Thyroid gland (tissue), 4 donors: ENCODE data around the gene NDUFS2. TPM values are rescaled to one million over a fixed set of nuclear protein-coding genes. Genes with fewer than 3 reads are reported as not detected.
"Not testable (repeated sequence)": the region's sequence is repeated elsewhere in the genome, so short reads cannot be mapped to it uniquely, and the experiment has no call there.

Experiments used
- DNase-seq, 2 donors: peaks; one replicate each; pipeline ENCODE4 v3.0.0-alpha.2; 2019
- H3K27ac ChIP-seq, 3 donors: fragments of 200-600 bp; sonication (generic); 1 replicate in 2 of 3; 2 replicates in 1 of 3; pipeline ENCODE4 v1.5.1; 2016 to 2019; ENCODE audit warnings: mild to moderate bottlenecking in 1 of 3, moderate library complexity in 1 of 3
- H3K27me3 ChIP-seq: fragments of 200-600 bp; sonication (generic); one replicate; pipeline ENCODE4 v1.5.1; 2019
- H3K36me3 ChIP-seq, 2 donors: fragments of 200-600 bp; sonication (generic); one replicate each; pipeline ENCODE4 v1.5.1; 2016 to 2019
- H3K4me1 ChIP-seq, 2 donors: fragments of 200-600 bp; sonication (generic); one replicate each; pipeline ENCODE4 v1.5.1; 2017 to 2019
- H3K4me3 ChIP-seq, 3 donors: fragments of 200-600 bp; sonication (generic); replicated peaks in 1 of 3; 1 replicate in 2 of 3; 2 replicates in 1 of 3; pipeline ENCODE4 v1.5.1; 2016; ENCODE audit warnings: mild to moderate bottlenecking in 1 of 3
- H3K9me3 ChIP-seq: fragments of 200-600 bp; sonication (generic); one replicate; pipeline ENCODE4 v1.5.1; 2017
- POLR2A ChIP-seq, 2 donors: fragments of 450-650 bp; IDR thresholded peaks; one replicate each; pipeline ENCODE4 v1.6.1; 2017; ENCODE audit warnings: antibody characterized with exemption in 2 of 2, mild to moderate bottlenecking in 2 of 2, moderate library complexity in 1 of 2
- WGBS, 2 donors: methylation state at CpG; one replicate each; pipeline ENCODE4 v1.1.5; 2017; 5-methylcytosine and 5-hydroxymethylcytosine counted together
- intact Hi-C: fragments of 100-400 bp; cut with DNase I; formaldehyde crosslinking; loops from one replicate; pipeline ENCODE4 v1.15.1; 2023
- total RNA-seq, 4 donors: library from RNA; depleted of rRNA; stranded (reverse); fragments of >200 nt; gene quantifications; one replicate each; pipeline ENCODE4 v1.2.3, GENCODE V29; 2016
- TF ChIP-seq, protein P1 (sequence below), 6 experiments: fragments of 200-600 bp in 3 of 6; fragments of 450-650 bp in 3 of 6; sonication (generic) in 3 of 6; IDR thresholded peaks; one replicate each; pipeline ENCODE4 v1.5.1; 2016 to 2019; ENCODE audit warnings: antibody characterized with exemption in 6 of 6, mild to moderate bottlenecking in 2 of 6, inconsistent platforms in 1 of 6, moderate library complexity in 1 of 6

The NDUFS2 gene
- total RNA-seq, 4 donors from 2014 or later: 75.4 to 122 (median 99.9) TPM

DNA sequence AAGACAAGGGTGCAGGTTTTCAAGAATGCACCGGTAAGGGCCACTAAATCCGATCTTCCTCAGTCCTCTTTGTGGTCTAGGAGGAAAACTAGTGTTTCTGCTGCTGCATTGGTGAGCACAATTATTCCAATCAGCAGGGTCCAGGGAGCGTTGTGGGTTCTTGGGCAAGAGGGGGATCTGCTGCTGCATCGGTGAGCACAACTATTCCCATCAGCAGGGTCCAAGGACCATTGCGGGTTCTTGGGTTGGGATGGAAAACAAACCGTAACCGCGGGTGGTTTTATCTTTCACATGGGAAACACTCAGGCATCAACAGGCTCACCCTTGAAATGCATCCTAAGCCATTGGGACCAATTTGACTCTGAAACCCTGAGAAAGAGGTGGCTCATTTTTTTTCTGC is 49.4 kb downstream of the NDUFS2 start:
- TF ChIP-seq, protein P1, sequence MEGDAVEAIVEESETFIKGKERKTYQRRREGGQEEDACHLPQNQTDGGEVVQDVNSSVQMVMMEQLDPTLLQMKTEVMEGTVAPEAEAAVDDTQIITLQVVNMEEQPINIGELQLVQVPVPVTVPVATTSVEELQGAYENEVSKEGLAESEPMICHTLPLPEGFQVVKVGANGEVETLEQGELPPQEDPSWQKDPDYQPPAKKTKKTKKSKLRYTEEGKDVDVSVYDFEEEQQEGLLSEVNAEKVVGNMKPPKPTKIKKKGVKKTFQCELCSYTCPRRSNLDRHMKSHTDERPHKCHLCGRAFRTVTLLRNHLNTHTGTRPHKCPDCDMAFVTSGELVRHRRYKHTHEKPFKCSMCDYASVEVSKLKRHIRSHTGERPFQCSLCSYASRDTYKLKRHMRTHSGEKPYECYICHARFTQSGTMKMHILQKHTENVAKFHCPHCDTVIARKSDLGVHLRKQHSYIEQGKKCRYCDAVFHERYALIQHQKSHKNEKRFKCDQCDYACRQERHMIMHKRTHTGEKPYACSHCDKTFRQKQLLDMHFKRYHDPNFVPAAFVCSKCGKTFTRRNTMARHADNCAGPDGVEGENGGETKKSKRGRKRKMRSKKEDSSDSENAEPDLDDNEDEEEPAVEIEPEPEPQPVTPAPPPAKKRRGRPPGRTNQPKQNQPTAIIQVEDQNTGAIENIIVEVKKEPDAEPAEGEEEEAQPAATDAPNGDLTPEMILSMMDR (IDR thresholded peaks at IDR 0.05): no peak
- no peak for TF ChIP-seq POLR2A (IDR thresholded peaks at IDR 0.05)
- no peak overlapping the region for H3K4me3 ChIP-seq
- DNase-seq: no peak
- H3K27me3 ChIP-seq: no peaks in the 10 kb centered on the region
- no peaks in the 10 kb centered on the region for H3K9me3 ChIP-seq
- no peaks in the 10 kb centered on the region for H3K36me3 ChIP-seq
- H3K27ac ChIP-seq: no peak overlapping the region
- 95% methylated on average over 8 of the region's 8 CpGs for WGBS, 2 donors
- no peaks in the 10 kb centered on the region for H3K4me1 ChIP-seq
- intact Hi-C loops: no loop called here

DNA sequence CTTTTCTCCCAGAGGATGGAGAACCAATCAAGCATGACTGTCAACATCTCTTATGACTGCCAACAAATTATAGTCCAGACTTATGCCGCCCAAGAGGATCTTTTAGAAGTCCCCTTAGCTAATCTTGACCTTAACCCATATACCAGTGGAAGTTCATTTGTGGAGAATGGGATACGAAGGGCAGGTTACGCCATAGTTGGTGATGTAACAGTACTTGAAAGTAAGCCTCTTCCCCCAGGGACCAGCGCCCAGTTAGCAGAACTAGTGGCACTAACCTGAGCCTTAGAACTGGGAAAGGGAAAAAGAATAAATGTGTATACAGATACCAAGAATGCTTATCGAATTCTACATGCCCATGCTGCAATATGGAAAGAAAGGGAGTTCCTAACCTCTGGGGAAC is 53.1 kb downstream of the NDUFS2 start:
- intact Hi-C loops: not testable (repeated sequence)

DNA sequence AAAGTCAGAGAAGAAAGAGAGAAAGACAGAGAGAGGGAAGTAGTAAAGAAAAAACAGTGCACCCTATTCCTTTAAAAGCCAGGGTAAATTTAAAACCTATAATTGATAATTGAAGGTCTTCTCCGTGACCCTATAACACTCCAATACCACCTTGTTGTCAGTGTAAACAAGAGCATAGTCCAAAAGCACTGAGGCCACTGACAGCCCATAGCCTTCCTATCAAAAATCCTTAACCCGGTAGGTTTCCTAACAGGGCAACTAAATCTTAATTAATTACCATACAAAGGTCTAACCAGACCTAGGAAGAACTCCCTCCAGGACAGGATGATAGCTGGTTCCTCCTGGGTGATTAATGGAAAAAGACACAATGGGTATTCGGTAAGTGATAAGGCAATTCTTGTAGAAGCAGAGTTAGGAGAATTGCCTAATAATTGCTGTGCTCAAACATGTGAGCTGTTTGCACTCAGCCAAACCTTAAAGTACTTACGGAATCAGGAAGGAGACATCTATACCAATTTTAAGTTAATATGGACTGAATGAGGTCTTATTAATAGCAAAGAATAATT is 53.9 kb downstream of the NDUFS2 start:
- H3K9me3 ChIP-seq, H3K27ac ChIP-seq, DNase-seq, intact Hi-C loops, H3K36me3 ChIP-seq, H3K4me3 ChIP-seq, H3K27me3 ChIP-seq: not testable (repeated sequence)
- peaks cover 6 to 18% of the 10 kb centered on the region in 2 donors for H3K4me1 ChIP-seq
- 87 to 91% methylated on average over 4 of the region's 4 CpGs for WGBS, 2 donors

More for the DNA sequence above, 53.1 kb downstream of the NDUFS2 start:
- H3K27me3 ChIP-seq, H3K4me3 ChIP-seq, H3K9me3 ChIP-seq, H3K27ac ChIP-seq, DNase-seq, H3K36me3 ChIP-seq: not testable (repeated sequence)
- 77% methylated on average over 5 of the region's 5 CpGs for WGBS, 2 donors
- H3K4me1 ChIP-seq: peaks cover 6 to 11% of the 10 kb centered on the region in 2 donors

DNA sequence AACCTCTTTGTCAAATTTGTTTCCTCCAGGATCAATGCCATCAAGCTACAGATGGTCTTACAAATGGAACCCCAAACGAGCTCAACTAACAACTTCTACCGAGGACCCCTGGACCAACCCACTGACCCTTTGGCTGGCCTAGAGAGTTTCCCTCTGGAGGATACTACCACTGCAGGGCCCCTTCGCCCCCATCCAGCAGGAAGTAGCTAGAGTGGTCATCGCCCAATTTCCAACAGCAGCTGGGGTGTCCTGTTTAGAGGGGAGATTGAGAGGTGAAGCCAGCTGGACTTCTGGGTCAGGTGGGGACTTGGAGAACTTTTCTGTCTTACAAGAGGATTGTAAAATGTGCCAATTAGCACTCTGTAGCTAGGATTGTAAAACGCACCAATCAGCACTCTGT is 54.9 kb downstream of the NDUFS2 start:
- WGBS, 2 donors: 95 to 97% methylated on average over 5 of the region's 5 CpGs
- H3K36me3 ChIP-seq, H3K27ac ChIP-seq, intact Hi-C loops, H3K9me3 ChIP-seq, H3K27me3 ChIP-seq, H3K4me3 ChIP-seq, DNase-seq: not testable (repeated sequence)
- H3K4me1 ChIP-seq: peaks cover 6 to 18% of the 10 kb centered on the region in 2 donors

DNA sequence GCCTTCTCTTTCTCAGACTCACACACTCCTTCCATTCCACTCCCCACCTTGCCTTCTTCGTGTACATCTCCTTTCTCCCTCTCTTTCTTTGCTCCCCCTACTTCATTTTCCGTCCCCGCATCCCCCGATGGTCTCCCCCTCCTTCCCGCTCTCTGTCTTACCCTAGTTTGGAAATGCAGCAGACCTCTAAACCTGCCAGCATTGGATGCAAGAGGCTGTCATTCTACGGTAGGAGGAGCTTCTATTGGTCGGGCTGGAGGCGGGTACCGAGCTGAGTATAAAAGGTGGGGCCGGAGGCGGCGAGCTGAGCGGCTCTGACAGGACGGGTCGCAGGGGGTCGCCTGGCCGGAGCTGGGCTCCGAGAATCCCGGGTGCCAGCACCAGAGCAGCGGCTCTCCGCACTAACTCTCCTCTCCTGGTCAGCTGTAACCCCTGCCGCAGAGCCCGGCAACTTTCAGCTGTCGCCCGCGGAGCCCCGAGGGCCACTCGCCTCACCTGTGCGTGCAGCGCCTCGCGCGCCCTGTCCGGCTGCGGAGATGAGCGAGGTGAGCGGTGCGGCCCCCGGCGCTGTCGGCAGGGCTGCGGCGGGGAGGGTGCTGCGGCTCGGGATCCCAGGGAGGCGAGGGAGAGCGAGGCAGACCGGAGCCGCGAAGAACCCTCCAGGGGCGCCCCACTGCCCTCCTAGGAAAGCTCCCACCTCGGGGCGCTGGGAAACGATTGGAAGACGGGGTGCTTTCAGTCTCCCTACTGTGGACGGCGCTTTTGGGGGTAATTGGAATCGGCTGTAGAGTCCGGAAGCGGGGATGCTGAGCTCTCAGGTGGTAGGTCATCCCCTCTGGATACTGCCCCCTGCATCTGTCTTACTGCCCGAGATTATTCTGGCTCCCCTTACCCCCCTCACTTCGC is 56.5 kb downstream of the NDUFS2 start, which contains the start of gene PCP4L1:
PCP4L1 (plus strand) TSS at position 307 of the 906 bp plus-strand sequence; CDS start at position 537, 230 bp downstream.
- intact Hi-C loops: no loop called here
- Histone ChIP-seq H3K27me3 (no peaks in the 10 kb centered on the region), H3K27ac (no peak within 1 kb of the TSS), H3K36me3 (no peaks in the 10 kb centered on the region), H3K9me3 (no peaks in the 10 kb centered on the region), H3K4me3 (peak within 1 kb of the TSS in 2 of 3 donors; percentile 12 to 36), H3K4me1 (peaks cover 6 to 18% of the 10 kb centered on the region in 2 donors)
- TF ChIP-seq POLR2A (IDR thresholded peaks at IDR 0.05): peak in 1 of 2 donors; percentile 42
- TF ChIP-seq, protein P1 (IDR thresholded peaks at IDR 0.05): no peak
- peak; percentile 43 to 52 for DNase-seq
- WGBS, 2 donors: 2 to 4% methylated on average over 26 to 34 of the region's 62 CpGs

DNA sequence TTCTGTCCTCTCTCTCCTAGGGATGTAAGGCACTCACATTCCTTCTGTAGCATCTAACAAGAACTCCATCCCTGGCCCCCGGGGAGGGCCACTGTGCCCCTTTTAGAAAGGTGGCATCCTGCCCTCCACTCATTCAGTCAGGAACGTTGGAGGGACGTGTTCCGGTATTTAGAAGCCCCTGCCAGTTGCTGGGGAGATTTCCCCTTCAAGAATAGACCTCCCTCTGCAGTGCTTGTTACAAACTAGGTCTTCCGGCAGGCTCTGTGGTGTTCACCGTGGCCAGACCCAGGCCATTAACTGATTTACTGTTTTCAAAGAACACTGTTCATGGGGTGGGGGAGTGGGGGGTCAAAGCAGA is 57.2 kb downstream of the NDUFS2 start:
- intact Hi-C loops: no loop called here

DNA sequence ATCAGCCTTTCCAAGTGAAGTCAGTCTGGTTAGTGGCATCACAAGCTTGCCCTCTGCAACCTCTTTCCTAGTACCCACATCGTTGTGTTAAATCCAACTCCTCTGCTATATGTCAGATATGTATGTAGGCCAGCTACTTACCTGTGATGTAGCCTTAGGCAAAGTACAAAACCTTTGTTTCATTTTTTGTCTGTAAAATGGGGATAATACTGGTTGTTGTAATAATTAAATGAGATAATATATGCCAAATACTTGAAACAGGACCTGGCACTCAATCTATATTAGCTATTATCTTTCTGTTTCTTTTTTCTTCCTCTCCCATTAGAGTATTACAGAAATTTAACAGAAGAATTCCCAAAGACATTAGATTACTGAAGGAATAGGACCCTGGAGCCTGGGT is 57.6 kb downstream of the NDUFS2 start:
- no peaks in the 10 kb centered on the region for H3K27me3 ChIP-seq
- no peaks in the 10 kb centered on the region for H3K36me3 ChIP-seq
- 66 to 81% methylated on average over 1 of the region's 1 CpG for WGBS, 2 donors
- H3K4me1 ChIP-seq: peaks cover 6 to 18% of the 10 kb centered on the region in 2 donors
- no peak overlapping the region for H3K4me3 ChIP-seq
- intact Hi-C loops: no loop called here
- DNase-seq: no peak
- no peak overlapping the region for H3K27ac ChIP-seq
- no peak for TF ChIP-seq POLR2A (IDR thresholded peaks at IDR 0.05)
- TF ChIP-seq, protein P1 (IDR thresholded peaks at IDR 0.05): no peak
- H3K9me3 ChIP-seq: no peaks in the 10 kb centered on the region

More for the DNA sequence above, 57.2 kb downstream of the NDUFS2 start:
- peaks cover 6 to 18% of the 10 kb centered on the region in 2 donors for H3K4me1 ChIP-seq
- no peak overlapping the region for H3K4me3 ChIP-seq
- no peak for DNase-seq
- H3K27ac ChIP-seq: no peak overlapping the region
- TF ChIP-seq POLR2A (IDR thresholded peaks at IDR 0.05): no peak
- H3K36me3 ChIP-seq: no peaks in the 10 kb centered on the region
- 48 to 53% methylated on average over 6 of the region's 6 CpGs for WGBS, 2 donors
- no peaks in the 10 kb centered on the region for H3K9me3 ChIP-seq
- no peaks in the 10 kb centered on the region for H3K27me3 ChIP-seq
